GM12864 (cell line): ENCODE measurements around the gene CLIC5.

Experiments
- DNase-seq: peaks from one replicate; pipeline ENCODE4 v3.0.0-alpha.2; 2011; ENCODE audit warnings: low read depth
- H3K4me3 ChIP-seq: 2 replicates; pipeline ENCODE4 v1.5.1; 2011; ENCODE audit warnings: mild to moderate bottlenecking, low read depth, low read length, control low read depth
- TF ChIP-seq, protein P1 (sequence below): IDR thresholded peaks from 2 replicates; pipeline ENCODE4 v1.5.1; 2011; ENCODE audit warnings: low read depth, mild to moderate bottlenecking, moderate library complexity, low read length, control low read depth, inconsistent platforms; ENCODE audit errors: missing control alignments

The CLIC5 gene

DNA sequence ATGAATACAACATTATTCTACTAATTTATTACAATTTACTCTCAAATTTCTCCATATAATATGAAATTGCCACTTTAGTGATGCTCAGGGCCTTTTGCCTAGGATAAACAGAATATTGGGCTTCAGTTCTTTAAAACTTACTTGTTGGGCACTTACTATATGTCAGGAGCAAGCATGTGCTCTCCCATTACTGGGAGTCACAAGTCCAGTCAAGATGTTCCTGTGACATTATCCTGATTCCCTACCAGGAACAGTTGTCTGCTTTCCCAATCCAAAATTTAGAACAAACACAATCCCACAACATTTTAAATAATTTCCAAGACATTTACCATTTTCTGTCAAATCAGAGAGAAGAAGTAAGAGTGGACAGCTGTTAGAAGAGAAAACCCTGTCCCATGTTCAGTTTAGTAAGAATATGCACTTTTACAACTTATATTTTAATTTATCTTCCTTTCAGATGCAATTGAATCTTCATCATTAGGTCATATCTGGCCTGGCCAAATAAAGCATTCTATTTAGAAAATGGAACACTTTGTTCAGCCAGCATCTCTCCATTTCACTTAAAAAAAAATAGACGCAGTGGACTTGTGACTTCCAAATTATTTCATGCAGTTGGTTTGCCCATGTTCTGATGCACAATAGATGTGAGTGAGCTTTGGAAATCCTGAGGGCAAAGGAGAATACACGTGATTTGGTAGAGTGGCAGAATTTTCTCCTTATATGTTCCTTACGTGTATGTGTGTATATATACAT is 159.8 kb downstream of the CLIC5 start:
- DNase-seq = no peak
- no peak overlapping the region for H3K4me3 ChIP-seq
- TF ChIP-seq, protein P1, sequence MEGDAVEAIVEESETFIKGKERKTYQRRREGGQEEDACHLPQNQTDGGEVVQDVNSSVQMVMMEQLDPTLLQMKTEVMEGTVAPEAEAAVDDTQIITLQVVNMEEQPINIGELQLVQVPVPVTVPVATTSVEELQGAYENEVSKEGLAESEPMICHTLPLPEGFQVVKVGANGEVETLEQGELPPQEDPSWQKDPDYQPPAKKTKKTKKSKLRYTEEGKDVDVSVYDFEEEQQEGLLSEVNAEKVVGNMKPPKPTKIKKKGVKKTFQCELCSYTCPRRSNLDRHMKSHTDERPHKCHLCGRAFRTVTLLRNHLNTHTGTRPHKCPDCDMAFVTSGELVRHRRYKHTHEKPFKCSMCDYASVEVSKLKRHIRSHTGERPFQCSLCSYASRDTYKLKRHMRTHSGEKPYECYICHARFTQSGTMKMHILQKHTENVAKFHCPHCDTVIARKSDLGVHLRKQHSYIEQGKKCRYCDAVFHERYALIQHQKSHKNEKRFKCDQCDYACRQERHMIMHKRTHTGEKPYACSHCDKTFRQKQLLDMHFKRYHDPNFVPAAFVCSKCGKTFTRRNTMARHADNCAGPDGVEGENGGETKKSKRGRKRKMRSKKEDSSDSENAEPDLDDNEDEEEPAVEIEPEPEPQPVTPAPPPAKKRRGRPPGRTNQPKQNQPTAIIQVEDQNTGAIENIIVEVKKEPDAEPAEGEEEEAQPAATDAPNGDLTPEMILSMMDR = no peak

- TF ChIP-seq, protein P1 = no peak
- no peak for DNase-seq
- no peak overlapping the region for H3K4me3 ChIP-seq
Measured at GRCh38 chr6:45854149-45854742, 161.4 kb downstream of the CLIC5 start.

DNA sequence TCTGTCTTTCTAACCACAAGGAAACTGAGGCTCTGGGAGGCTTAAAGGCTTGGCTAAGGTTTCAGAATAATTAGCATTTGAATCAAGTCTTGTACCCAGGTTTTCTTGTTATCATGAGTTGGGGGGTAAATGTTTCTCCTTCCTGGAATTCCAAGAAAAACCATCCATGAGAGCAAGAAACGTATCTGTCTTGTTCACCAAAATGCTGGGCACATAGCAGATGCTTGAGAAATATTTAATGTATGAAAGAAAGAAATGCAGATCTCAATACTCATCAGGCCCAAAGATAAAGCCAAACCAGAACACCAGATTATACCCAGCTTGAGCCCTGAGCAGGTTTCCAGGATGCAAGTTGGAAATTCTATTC is 164.6 kb downstream of the CLIC5 start:
- DNase-seq = no peak
- TF ChIP-seq, protein P1 = no peak
- H3K4me3 ChIP-seq = no peak overlapping the region

GRCh38 chr6:45850378-45851033 is 165.2 kb downstream of the CLIC5 start:
- no peak overlapping the region for H3K4me3 ChIP-seq
- DNase-seq = no peak
- TF ChIP-seq, protein P1 = no peak

- TF ChIP-seq, protein P1 = no peak
- H3K4me3 ChIP-seq = no peak overlapping the region
- DNase-seq = no peak
Measured at GRCh38 chr6:45845567-45845966, 170.1 kb downstream of the CLIC5 start.

DNA sequence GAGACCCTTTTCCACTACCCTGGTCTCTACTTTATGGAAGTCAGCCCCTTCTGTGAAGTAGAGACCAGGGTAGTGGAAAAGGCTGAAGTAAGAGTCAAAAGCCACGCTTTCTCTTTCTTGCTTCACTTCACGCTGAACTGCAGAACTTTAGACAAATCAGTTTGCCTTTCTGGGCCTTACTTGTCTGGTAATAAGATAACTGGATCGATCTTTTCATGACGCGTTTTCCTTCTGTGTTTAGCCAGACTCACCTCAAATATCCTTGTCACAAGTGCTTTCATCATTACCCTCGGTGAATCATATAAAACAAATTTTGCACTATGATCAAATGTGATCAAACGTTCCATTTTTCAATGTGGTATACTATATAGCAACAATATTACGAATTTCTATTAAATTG is 170.7 kb downstream of the CLIC5 start:
- H3K4me3 ChIP-seq = no peak overlapping the region
- TF ChIP-seq, protein P1 = no peak
- no peak for DNase-seq
